ENCODE data around the gene SESTD1.

DNA sequence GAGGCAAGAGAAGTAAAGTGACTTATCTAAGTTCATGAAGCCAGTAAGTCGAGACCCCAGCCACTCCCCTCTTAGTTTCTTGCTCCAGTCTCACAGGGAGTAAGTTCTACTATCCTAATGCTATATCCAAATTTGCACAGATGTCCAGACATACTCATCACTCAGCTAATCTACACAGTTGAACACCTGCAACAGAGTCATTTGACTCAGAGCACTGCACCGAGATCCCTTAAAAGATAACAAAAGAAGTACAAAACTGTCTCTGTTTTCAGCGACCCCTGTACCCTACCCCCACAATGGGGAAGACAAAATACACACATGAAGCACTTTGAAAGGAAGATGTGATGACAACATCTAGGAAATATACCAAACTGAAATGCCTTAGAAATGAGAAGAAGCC, 192.1 kb downstream of the SESTD1 start:
- TF ChIP-seq, protein P1, sequence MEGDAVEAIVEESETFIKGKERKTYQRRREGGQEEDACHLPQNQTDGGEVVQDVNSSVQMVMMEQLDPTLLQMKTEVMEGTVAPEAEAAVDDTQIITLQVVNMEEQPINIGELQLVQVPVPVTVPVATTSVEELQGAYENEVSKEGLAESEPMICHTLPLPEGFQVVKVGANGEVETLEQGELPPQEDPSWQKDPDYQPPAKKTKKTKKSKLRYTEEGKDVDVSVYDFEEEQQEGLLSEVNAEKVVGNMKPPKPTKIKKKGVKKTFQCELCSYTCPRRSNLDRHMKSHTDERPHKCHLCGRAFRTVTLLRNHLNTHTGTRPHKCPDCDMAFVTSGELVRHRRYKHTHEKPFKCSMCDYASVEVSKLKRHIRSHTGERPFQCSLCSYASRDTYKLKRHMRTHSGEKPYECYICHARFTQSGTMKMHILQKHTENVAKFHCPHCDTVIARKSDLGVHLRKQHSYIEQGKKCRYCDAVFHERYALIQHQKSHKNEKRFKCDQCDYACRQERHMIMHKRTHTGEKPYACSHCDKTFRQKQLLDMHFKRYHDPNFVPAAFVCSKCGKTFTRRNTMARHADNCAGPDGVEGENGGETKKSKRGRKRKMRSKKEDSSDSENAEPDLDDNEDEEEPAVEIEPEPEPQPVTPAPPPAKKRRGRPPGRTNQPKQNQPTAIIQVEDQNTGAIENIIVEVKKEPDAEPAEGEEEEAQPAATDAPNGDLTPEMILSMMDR (conservative IDR thresholded peaks at IDR 0.05 in 1 of 2, IDR thresholded peaks at IDR 0.05 in 1 of 2; ENCODE audit: low read depth in 1 of 2, low read length in 2 of 2): no peak
- TF ChIP-seq EZH2 (IDR thresholded peaks at IDR 0.05; ENCODE audit: low read length, missing control alignments): no peak

Data from fibroblast of lung (primary cell).